ENCODE data around the gene RPUSD1. TPM values are rescaled to one million over a fixed set of nuclear protein-coding genes. Genes with fewer than 3 reads are reported as not detected.

Gene RPUSD1
- total RNA-seq, 1 donor from 2014 or later, result 8.7 TPM

- no peak for ATAC-seq
- no peak for DNase-seq
- intact Hi-C loops (cut with micrococcal nuclease), result no loop called here
These were observed 13.8 kb downstream of the RPUSD1 start for GRCh38 chr16:774086-775001.

- DNase-seq (no peak), ATAC-seq (no peak)
- intact Hi-C loops (cut with micrococcal nuclease), result no loop called here
These were observed 15.2 kb downstream of the RPUSD1 start for GRCh38 chr16:772959-773358.

GRCh38 chr16:770411-770810 is 17.8 kb downstream of the RPUSD1 start:
- DNase-seq (no peak), ATAC-seq (no peak)
- intact Hi-C loops (cut with micrococcal nuclease), result no loop called here

GRCh38 chr16:769934-770333 is 18.2 kb downstream of the RPUSD1 start:
- intact Hi-C loops (cut with micrococcal nuclease), result no loop called here
- ATAC-seq, result no peak
- DNase-seq, result no peak

GRCh38 chr16:769184-769784 is 18.9 kb downstream of the RPUSD1 start:
- DNase-seq, result no peak
- intact Hi-C loops (cut with micrococcal nuclease), result no loop called here
- ATAC-seq, result no peak

GRCh38 chr16:768428-768827 is 19.8 kb downstream of the RPUSD1 start:
- no peak for DNase-seq
- intact Hi-C loops (cut with micrococcal nuclease), result no loop called here
- ATAC-seq, result no peak

GRCh38 chr16:767743-768235 is 20.4 kb downstream of the RPUSD1 start:
- ATAC-seq (no peak), DNase-seq (no peak)
- intact Hi-C loops (cut with micrococcal nuclease), result no loop called here

- no peak for DNase-seq
- intact Hi-C loops (cut with micrococcal nuclease), result no loop called here
- ATAC-seq, result no peak
These were observed 21.2 kb downstream of the RPUSD1 start for GRCh38 chr16:766820-767640.

- intact Hi-C loops (cut with micrococcal nuclease), result no loop called here
- ATAC-seq, result no peak
- no peak for DNase-seq
These were observed 22.0 kb downstream of the RPUSD1 start for GRCh38 chr16:766008-766819.

GRCh38 chr16:765488-765865 is 22.7 kb downstream of the RPUSD1 start:
- intact Hi-C loops (cut with micrococcal nuclease), result no loop called here
- DNase-seq (no peak), ATAC-seq (no peak)

GRCh38 chr16:764848-765487 is 23.2 kb downstream of the RPUSD1 start:
- ATAC-seq (no peak), DNase-seq (no peak)
- intact Hi-C loops (cut with micrococcal nuclease), result no loop called here

- intact Hi-C loops (cut with micrococcal nuclease), result no loop called here
- ATAC-seq (no peak), DNase-seq (no peak)
These were observed 23.9 kb downstream of the RPUSD1 start for GRCh38 chr16:764184-764750.

GRCh38 chr16:763369-764183 is 24.6 kb downstream of the RPUSD1 start:
- no peak for DNase-seq
- ATAC-seq, result no peak
- intact Hi-C loops (cut with micrococcal nuclease), result no loop called here

GRCh38 chr16:762595-763268 is 25.4 kb downstream of the RPUSD1 start:
- DNase-seq (no peak), ATAC-seq (no peak)
- intact Hi-C loops (cut with micrococcal nuclease), result no loop called here

- ATAC-seq (no peak), DNase-seq (no peak)
- intact Hi-C loops (cut with micrococcal nuclease), result no loop called here
These were observed 26.3 kb downstream of the RPUSD1 start for GRCh38 chr16:761625-762513.
